ENCODE measurements around the gene ZNF408. TPM values are rescaled to one million over a fixed set of nuclear protein-coding genes. Genes with fewer than 3 reads are reported as not detected.

Gene ZNF408
- total RNA-seq (2016; rRNA removed; fragmentation: Illumina TruSeq; extraction: Trizol) (8.3 and 12.5 TPM in 2 replicates), polyA plus RNA-seq (2011; rRNA removed) (11.2 and 15.6 TPM in 2 replicates), polyA minus RNA-seq (2011; rRNA and poly(A)+ RNA removed; ENCODE audit: low replicate concordance) (15.2 and 22.6 TPM in 2 replicates), Bru-seq, nascent RNA (percentile 82 among the genes with signal in this experiment), BruChase-seq, experiment 1, labeled RNA remaining after a 6-hour chase (percentile 81 among the genes with signal in this experiment), BruChase-seq, experiment 2, labeled RNA remaining after a 2-hour chase (percentile 85 among the genes with signal in this experiment)
- 12.1 and 12.2 TPM in 2 replicates for total RNA-seq (2016; cell fraction: cytosol; rRNA removed; fragmentation: Illumina TruSeq; extraction: Trizol; ENCODE audit: low read depth)
- 6.9 and 11.8 TPM in 2 replicates for total RNA-seq (2016; cell fraction: insoluble cytoplasmic fraction; rRNA removed; fragmentation: Illumina TruSeq; extraction: Trizol)
- total RNA-seq (2016; cell fraction: membrane; rRNA removed; fragmentation: Illumina TruSeq; extraction: Trizol), result 4.8 TPM in 2 replicates
- total RNA-seq (2016; cell fraction: nucleus; rRNA removed; fragmentation: Illumina TruSeq; extraction: Trizol), result 12.2 and 12.7 TPM in 2 replicates
- 7.2 and 10.7 TPM in 2 replicates for polyA plus RNA-seq (2011; cell fraction: cytosol; rRNA removed)
- polyA plus RNA-seq (2011; cell fraction: nucleus; rRNA removed), result 29.5 and 29.9 TPM in 2 replicates
- 7.6 and 9.9 TPM in 2 replicates for polyA plus RNA-seq (2012)
- 1.7 and 2.3 TPM in 2 replicates for polyA plus RNA-seq (2016; cell fraction: cytosol; fragmentation: Illumina TruSeq; extraction: Trizol; ENCODE audit: low read depth)
- 8.7 and 9.3 TPM in 2 replicates for polyA plus RNA-seq (2016; cell fraction: insoluble cytoplasmic fraction; fragmentation: Illumina TruSeq; extraction: Trizol; ENCODE audit: low read depth)
- 3.3 and 3.7 TPM in 2 replicates for polyA plus RNA-seq (2016; cell fraction: membrane; fragmentation: Illumina TruSeq; extraction: Trizol; ENCODE audit: low read depth)
- 27.1 and 29.0 TPM in 2 replicates for polyA plus RNA-seq (2016; cell fraction: nucleus; fragmentation: Illumina TruSeq; extraction: Trizol; ENCODE audit: insufficient read depth, low read depth)
- 6.3 and 9.7 TPM in 2 replicates for polyA minus RNA-seq (2011; cell fraction: cytosol; rRNA and poly(A)+ RNA removed)
- polyA minus RNA-seq (2011; cell fraction: nucleus; rRNA and poly(A)+ RNA removed), result 16.9 and 17.4 TPM in 2 replicates
- long read RNA-seq, experiment 1, transcript ZNF408-201 (5 exons, 2,442 nt), result major isoform, 20 of 26 reads
- long read RNA-seq, experiment 1, partial matches to known transcripts, result 4 of 26 reads
- long read RNA-seq, experiment 1, other reads (novel, unspliced or antisense), result 1 of 26 reads
- long read RNA-seq, experiment 2, transcript ZNF408-201 (5 exons, 2,442 nt), result major isoform, 28 of 35 reads
- long read RNA-seq, experiment 2, partial matches to known transcripts, result 2 of 35 reads
- long read RNA-seq, experiment 2, other reads (novel, unspliced or antisense), result 4 of 35 reads

- peak; percentile 97 for DNase-seq (ENCODE audit: low spot score)
- BruUV-seq (replicated peaks), result no TSS peak
- Histone ChIP-seq H3K9me3 (ENCODE audit: low read length) (no peaks in the 10 kb centered on the region), H4K20me1 (ENCODE audit: insufficient read depth, low read length) (no peaks in the 10 kb centered on the region), H3K36me3 (replicated peaks in 1 of 2; ENCODE audit: control insufficient read depth in 1 of 2, insufficient read depth in 2 of 2, low read length in 2 of 2) (peaks cover 19 to 31% of the 10 kb centered on the region in 2 experiments), H3K27me3 (ENCODE audit: control insufficient read depth in 1 of 2, insufficient read depth in 2 of 2, low read length in 2 of 2) (no peaks in the 10 kb centered on the region; a peak in 1 of 5 replicates), H3K9ac (ENCODE audit: insufficient read depth, low read depth, low read length) (peak within 1 kb of the TSS; percentile 98), H3K4me3 (replicated peaks in 1 of 3; ENCODE audit: insufficient read depth in 1 of 3, low read depth in 2 of 3, low read length in 3 of 3) (peak within 1 kb of the TSS; percentile 83 to 99 (median 98)), H3K4me1 (ENCODE audit: insufficient read depth, low read length) (peaks cover 60% of the 10 kb centered on the region), H3K27ac (ENCODE audit: extremely low read length, insufficient read depth, low read length) (peak within 1 kb of the TSS; percentile 97), H3K4me2 (ENCODE audit: low read depth, low read length) (peak within 1 kb of the TSS; percentile 73), H2AFZ (ENCODE audit: low read length) (peak within 1 kb of the TSS; percentile 95), H3K79me2 (ENCODE audit: insufficient read depth, low read length) (peaks cover 44% of the 10 kb centered on the region)
- peak; percentile 94 for ATAC-seq
- intact Hi-C loops (cut with micrococcal nuclease; ENCODE audit: unreplicated experiment) (loop anchor here (1.0 kb wide), 1 partner anchor 18 kb away; no protein-coding TSS in a partner anchor), in situ Hi-C loops (cut with HindIII; ENCODE audit: extremely low pct_ligation_motif_present, low pct_unique_long_range_greater_than_20kb) (no loop called here)
- FAIRE-seq, result peak; percentile 89
- ChIA-PET POLR2A (interaction anchor here (1.0 to 11.5 kb wide), 15 partner anchors 9 to 146 kb away, joined by 3 to 272 read pairs (median 6); partner anchors contain the start of gene F2), CTCF (ENCODE audit: low intra/inter-chr PET ratio, low total read pairs) (interaction anchor here (0.7 kb wide), 1 partner anchor 101 kb away, joined by 3 read pairs; no protein-coding TSS in a partner anchor)
- WGBS (ENCODE audit: low lambda C conversion rate), result 1% methylated on average over 37 of the region's 44 CpGs
- TF ChIP-seq CCAR2 (optimal IDR thresholded peaks at IDR 0.05; ENCODE audit: low read depth, low read length) (peak; percentile 79), FOXA1 (IDR thresholded peaks at IDR 0.05) (peak; percentile 37; the same call in 1 of the 2 replicates), FOXA1 (CRISPR knock-in tag; IDR thresholded peaks at IDR 0.05) (peak; percentile 93), ZBTB7B (CRISPR knock-in tag; IDR thresholded peaks at IDR 0.05) (peak; percentile 59; the same call in 1 of the 2 replicates), ETV5 (CRISPR knock-in tag; IDR thresholded peaks at IDR 0.05; ENCODE audit: borderline replicate concordance) (peak; percentile 96), ZNF746 (CRISPR knock-in tag; IDR thresholded peaks at IDR 0.05) (peak; percentile 50; the same call in 1 of the 2 replicates), CBX2 (IDR thresholded peaks at IDR 0.05; ENCODE audit: low read depth, low read length) (no peak), CBX2 (CRISPR knock-in tag; IDR thresholded peaks at IDR 0.05; ENCODE audit: low read depth) (peak; percentile 48; the same call in 1 of the 2 replicates), ATF7-NPFF (CRISPR knock-in tag; IDR thresholded peaks at IDR 0.05; ENCODE audit: low read depth) (peak; percentile 93), ZBTB21 (CRISPR knock-in tag; IDR thresholded peaks at IDR 0.05) (no peak), ZNF232 (CRISPR knock-in tag; IDR thresholded peaks at IDR 0.05; ENCODE audit: borderline replicate concordance) (no peak), HMGA1 (CRISPR knock-in tag; conservative IDR thresholded peaks at IDR 0.05) (no peak), BHLHE40 (IDR thresholded peaks at IDR 0.05; ENCODE audit: low read length) (0 out of 2 replicates have a peak, but pooled peaks have one; percentile 40), MNT (IDR thresholded peaks at IDR 0.05) (peak; percentile 89), ZNF503 (CRISPR knock-in tag; IDR thresholded peaks at IDR 0.05) (no peak)
These were observed at the start of gene ZNF408, which contains the start of gene ARHGAP1 for GRCh38 chr11:46700241-46701077. ZNF408 (plus strand) TSS chr11:46701031; CDS start chr11:46701048, 17 bp downstream. ARHGAP1 (minus strand) TSS chr11:46700619; CDS start chr11:46696107, 4,512 bp downstream.
